Duodenal mucosa (tissue), 2 donors: ENCODE data around the gene FLT1.

Experiments
- H3K27ac ChIP-seq: one replicate; pipeline ENCODE4 v1.7.0; 2013; ENCODE audit warnings: low read depth, low read length
- H3K27me3 ChIP-seq, 2 donors: one replicate each; pipeline ENCODE4 v1.7.0; 2013; ENCODE audit warnings: low read length in 2 of 2, control low read depth in 1 of 2; ENCODE audit not compliant: insufficient read depth in 2 of 2, control insufficient read depth in 1 of 2
- H3K36me3 ChIP-seq, 2 donors: one replicate each; pipeline ENCODE4 v1.7.0; 2013; ENCODE audit warnings: low read length in 2 of 2, control low read depth in 1 of 2; ENCODE audit not compliant: insufficient read depth in 2 of 2, control insufficient read depth in 1 of 2
- H3K4me1 ChIP-seq, 2 donors: one replicate each; pipeline ENCODE4 v1.7.0; 2013; ENCODE audit warnings: low read length in 2 of 2, control low read depth in 1 of 2; ENCODE audit not compliant: insufficient read depth in 2 of 2, control insufficient read depth in 1 of 2
- H3K4me3 ChIP-seq, 2 donors: one replicate each; pipeline ENCODE4 v1.7.0; 2013; ENCODE audit warnings: low read length in 2 of 2, low read depth in 1 of 2
- H3K9ac ChIP-seq, 2 donors: one replicate each; pipeline ENCODE4 v1.7.0; 2013; ENCODE audit warnings: low read length in 2 of 2, low read depth in 1 of 2
- H3K9me3 ChIP-seq, 2 donors: one replicate each; pipeline ENCODE4 v1.7.0; 2013; ENCODE audit warnings: low read length in 2 of 2, control low read depth in 1 of 2; ENCODE audit not compliant: control insufficient read depth in 1 of 2

Gene FLT1

GRCh38 chr13:28339419-28339818, 155.5 kb downstream of the FLT1 start:
- Histone ChIP-seq H3K9me3 (no peaks in the 10 kb centered on the region), H3K4me3 (no peak overlapping the region), H3K4me1 (peaks cover 0 to 6% of the 10 kb centered on the region in 2 donors), H3K36me3 (no peaks in the 10 kb centered on the region), H3K27me3 (no peaks in the 10 kb centered on the region), H3K27ac (no peak overlapping the region), H3K9ac (no peak overlapping the region)

- Histone ChIP-seq H3K4me3 (no peak overlapping the region), H3K9ac (no peak overlapping the region), H3K27ac (no peak overlapping the region), H3K9me3 (no peaks in the 10 kb centered on the region), H3K4me1 (peaks cover 0 to 6% of the 10 kb centered on the region in 2 donors), H3K36me3 (no peaks in the 10 kb centered on the region), H3K27me3 (peaks cover 0 to 3% of the 10 kb centered on the region in 2 donors)
Observed at GRCh38 chr13:28338742-28339141, 156.2 kb downstream of the FLT1 start.

- Histone ChIP-seq H3K27ac (no peak overlapping the region), H3K9me3 (no peaks in the 10 kb centered on the region), H3K36me3 (no peaks in the 10 kb centered on the region), H3K4me3 (no peak overlapping the region), H3K9ac (no peak overlapping the region), H3K4me1 (peaks cover 0 to 6% of the 10 kb centered on the region in 2 donors), H3K27me3 (peaks cover 0 to 5% of the 10 kb centered on the region in 2 donors)
Observed at GRCh38 chr13:28338006-28338574, 156.8 kb downstream of the FLT1 start.

DNA sequence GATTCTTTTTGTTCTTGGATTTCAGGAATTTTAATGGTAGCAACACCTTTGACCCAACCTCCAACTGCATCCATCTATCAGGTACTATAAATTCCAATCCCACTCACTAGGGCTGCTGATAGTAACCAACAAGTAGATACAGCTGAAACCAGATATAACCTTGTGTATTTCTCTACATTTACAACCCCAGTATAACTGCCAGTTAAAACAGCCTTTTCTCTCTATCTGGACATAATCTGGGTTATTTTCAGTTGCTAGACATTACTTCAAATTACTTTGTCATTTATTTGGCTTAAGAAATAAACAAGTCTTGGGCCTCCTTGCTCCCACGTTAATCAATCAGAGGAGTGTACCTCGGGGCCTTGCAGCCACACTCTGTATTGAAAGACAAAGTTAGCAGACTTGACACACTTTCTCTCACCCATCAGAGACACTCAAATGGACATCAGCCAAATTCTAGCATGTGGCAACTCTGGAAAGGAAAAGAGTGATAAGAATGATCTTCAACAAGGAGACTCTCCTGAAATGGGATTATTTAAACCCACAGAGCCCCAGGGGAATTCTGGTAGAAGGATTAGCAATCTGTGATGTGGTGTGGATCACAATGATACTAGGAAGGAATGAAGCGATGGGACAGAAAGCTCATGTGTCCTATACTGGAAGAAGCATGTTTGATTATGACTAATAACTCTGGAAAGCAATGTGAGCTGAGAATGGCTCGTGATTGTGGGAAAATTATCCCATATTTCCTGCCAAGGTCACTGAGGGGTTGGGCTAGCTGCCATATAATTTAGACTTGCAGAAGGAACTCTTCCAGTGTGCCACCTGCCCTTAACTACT, 157.5 kb downstream of the FLT1 start:
- Histone ChIP-seq H3K9ac (no peak overlapping the region), H3K4me1 (peaks cover 0 to 6% of the 10 kb centered on the region in 2 donors), H3K27ac (no peak overlapping the region), H3K27me3 (peaks cover 0 to 5% of the 10 kb centered on the region in 2 donors), H3K9me3 (no peaks in the 10 kb centered on the region), H3K36me3 (no peaks in the 10 kb centered on the region), H3K4me3 (no peak overlapping the region)

- no peak overlapping the region for H3K4me3 ChIP-seq
- no peak overlapping the region for H3K9ac ChIP-seq
- H3K9me3 ChIP-seq: no peaks in the 10 kb centered on the region
- no peak overlapping the region for H3K27ac ChIP-seq
- H3K27me3 ChIP-seq: peaks cover 0 to 5% of the 10 kb centered on the region in 2 donors
- H3K4me1 ChIP-seq: peaks cover 0 to 6% of the 10 kb centered on the region in 2 donors
- H3K36me3 ChIP-seq: no peaks in the 10 kb centered on the region
Observed at GRCh38 chr13:28336193-28336657, 158.7 kb downstream of the FLT1 start.

DNA sequence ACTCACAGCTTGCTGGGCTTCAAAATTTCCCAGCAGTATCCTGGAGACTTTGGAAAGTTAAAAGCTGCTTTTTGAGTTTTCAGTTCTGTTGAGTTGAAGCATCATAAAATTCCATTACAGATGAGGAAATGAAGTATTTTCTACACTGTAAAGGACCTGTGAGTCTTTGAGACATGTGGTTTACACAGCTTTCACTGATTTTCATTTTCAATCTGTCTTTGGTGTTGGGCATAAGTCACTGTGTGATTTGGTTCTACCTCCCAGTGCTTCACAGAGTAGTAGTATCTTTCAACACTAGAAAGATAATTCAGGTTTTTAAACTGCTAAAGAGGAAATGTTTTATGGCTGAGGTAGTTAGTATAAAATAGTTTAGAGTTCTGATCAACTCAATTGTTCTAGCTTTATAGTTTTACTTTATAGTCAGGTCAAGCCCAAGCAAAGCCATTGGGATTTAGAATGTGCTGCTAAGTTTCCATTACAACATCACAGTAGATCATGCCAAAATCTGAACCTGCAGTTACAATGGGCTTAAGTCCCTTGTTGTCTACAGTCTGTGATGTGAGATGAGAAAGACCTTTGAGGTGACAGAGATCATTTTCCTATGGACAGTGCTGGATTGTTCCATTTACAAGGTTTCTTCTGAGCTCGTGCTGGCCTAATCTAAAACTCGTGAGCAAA, 161.6 kb downstream of the FLT1 start:
- H3K9me3 ChIP-seq: no peaks in the 10 kb centered on the region
- H3K4me3 ChIP-seq: no peak overlapping the region
- no peaks in the 10 kb centered on the region for H3K36me3 ChIP-seq
- H3K4me1 ChIP-seq: peaks cover 0 to 6% of the 10 kb centered on the region in 2 donors
- no peak overlapping the region for H3K27ac ChIP-seq
- no peak overlapping the region for H3K9ac ChIP-seq
- H3K27me3 ChIP-seq: peaks cover 0 to 5% of the 10 kb centered on the region in 2 donors

GRCh38 chr13:28329395-28330158, 165.4 kb downstream of the FLT1 start:
- peaks cover 0 to 5% of the 10 kb centered on the region in 2 donors for H3K27me3 ChIP-seq
- H3K9me3 ChIP-seq: no peaks in the 10 kb centered on the region
- H3K9ac ChIP-seq: no peak overlapping the region
- no peaks in the 10 kb centered on the region for H3K36me3 ChIP-seq
- H3K4me3 ChIP-seq: no peak overlapping the region
- no peak overlapping the region for H3K27ac ChIP-seq
- no peaks in the 10 kb centered on the region for H3K4me1 ChIP-seq

- Histone ChIP-seq H3K27me3 (no peaks in the 10 kb centered on the region), H3K9ac (no peak overlapping the region), H3K27ac (no peak overlapping the region), H3K9me3 (no peaks in the 10 kb centered on the region), H3K36me3 (no peaks in the 10 kb centered on the region), H3K4me1 (no peaks in the 10 kb centered on the region), H3K4me3 (no peak overlapping the region)
Observed at GRCh38 chr13:28328271-28328607, 166.7 kb downstream of the FLT1 start.

- Histone ChIP-seq H3K27me3 (no peaks in the 10 kb centered on the region), H3K4me1 (no peaks in the 10 kb centered on the region), H3K27ac (no peak overlapping the region), H3K4me3 (no peak overlapping the region), H3K9me3 (no peaks in the 10 kb centered on the region), H3K36me3 (no peaks in the 10 kb centered on the region), H3K9ac (no peak overlapping the region)
Observed at GRCh38 chr13:28327373-28328270, 167.3 kb downstream of the FLT1 start.
